Measurements from ENCODE around the gene MESP2.

Gene MESP2

GRCh38 chr15:89799011-89799911, 23.1 kb downstream of the MESP2 start:
- Histone ChIP-seq H3K79me2 (ENCODE audit: insufficient read depth, low read length) (no peaks in the 10 kb centered on the region), H3K27me3 (ENCODE audit: insufficient read depth, low read length) (peaks cover 5% of the 10 kb centered on the region; the same call in 1 of the 2 replicates), H3K9ac (ENCODE audit: low read length) (no peak overlapping the region), H3K4me3 (ENCODE audit: low read depth, low read length, poor library complexity, severe bottlenecking) (no peak overlapping the region), H3K36me3 (ENCODE audit: insufficient read depth, low read length) (no peaks in the 10 kb centered on the region), H3K4me1 (ENCODE audit: insufficient read depth, low read length, severe bottlenecking) (no peaks in the 10 kb centered on the region), H3K9me3 (ENCODE audit: low read length) (no peaks in the 10 kb centered on the region), H3K9me2 (ENCODE audit: low read depth, low read length) (no peaks in the 10 kb centered on the region), H2AFZ (ENCODE audit: low read length) (no peak overlapping the region), H4K20me1 (ENCODE audit: insufficient read depth, low read length) (no peaks in the 10 kb centered on the region), H3F3A (ENCODE audit: insufficient read depth, low read length) (no peaks in the 10 kb centered on the region), H3K4me2 (ENCODE audit: low read length) (no peak overlapping the region), H3K27ac (ENCODE audit: low read depth, low read length, poor library complexity, severe bottlenecking) (no peak overlapping the region)
- TF ChIP-seq CTCF (IDR thresholded peaks at IDR 0.05; ENCODE audit: low read length) (no peak), EZH2 (IDR thresholded peaks at IDR 0.05; ENCODE audit: borderline replicate concordance, low read length) (no peak)

DNA sequence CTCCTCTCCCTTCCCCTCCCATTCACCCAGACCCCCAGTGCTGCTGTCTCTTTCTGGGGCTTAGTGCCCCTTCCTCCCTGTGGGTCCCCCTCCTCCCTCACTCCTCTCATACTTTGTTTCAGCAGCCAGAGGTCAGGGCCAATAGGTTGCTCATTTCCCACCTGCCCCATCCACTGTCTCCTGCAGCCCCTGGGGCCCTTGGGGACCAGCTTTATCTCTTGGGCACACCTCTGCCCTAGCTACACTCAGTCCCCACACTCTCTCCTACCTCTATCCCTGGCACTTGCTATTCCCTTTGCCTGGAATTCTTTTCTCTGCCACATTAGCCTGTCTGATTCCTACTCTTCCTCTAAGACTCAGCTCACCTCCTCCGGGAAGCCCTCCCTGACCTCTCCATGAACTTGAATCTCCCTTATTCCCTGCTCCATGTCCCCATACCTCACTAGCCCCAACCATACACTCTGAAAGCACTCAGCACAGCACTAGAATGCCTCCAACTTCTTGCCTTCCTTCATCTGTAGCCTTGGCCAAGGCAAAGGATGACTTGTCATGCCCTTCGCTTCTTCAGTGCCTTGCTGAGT, 23.9 kb downstream of the MESP2 start:
- Histone ChIP-seq H3K4me1 (ENCODE audit: insufficient read depth, low read length, severe bottlenecking) (no peaks in the 10 kb centered on the region), H3K27me3 (ENCODE audit: insufficient read depth, low read length) (peaks cover 5% of the 10 kb centered on the region; the same call in 1 of the 2 replicates), H3K9ac (ENCODE audit: low read length) (no peak overlapping the region), H3K36me3 (ENCODE audit: insufficient read depth, low read length) (no peaks in the 10 kb centered on the region), H3K4me3 (ENCODE audit: low read depth, low read length, poor library complexity, severe bottlenecking) (no peak overlapping the region), H4K20me1 (ENCODE audit: insufficient read depth, low read length) (no peaks in the 10 kb centered on the region), H3K79me2 (ENCODE audit: insufficient read depth, low read length) (no peaks in the 10 kb centered on the region), H3K9me3 (ENCODE audit: low read length) (no peaks in the 10 kb centered on the region), H2AFZ (ENCODE audit: low read length) (no peak overlapping the region), H3F3A (ENCODE audit: insufficient read depth, low read length) (no peaks in the 10 kb centered on the region), H3K9me2 (ENCODE audit: low read depth, low read length) (no peaks in the 10 kb centered on the region), H3K4me2 (ENCODE audit: low read length) (no peak overlapping the region), H3K27ac (ENCODE audit: low read depth, low read length, poor library complexity, severe bottlenecking) (no peak overlapping the region)
- TF ChIP-seq CTCF (IDR thresholded peaks at IDR 0.05; ENCODE audit: low read length), result no peak
- no peak for TF ChIP-seq EZH2 (IDR thresholded peaks at IDR 0.05; ENCODE audit: borderline replicate concordance, low read length)

- Histone ChIP-seq H3K27ac (ENCODE audit: low read depth, low read length, poor library complexity, severe bottlenecking) (no peak overlapping the region), H3K36me3 (ENCODE audit: insufficient read depth, low read length) (no peaks in the 10 kb centered on the region), H3K4me1 (ENCODE audit: insufficient read depth, low read length, severe bottlenecking) (no peaks in the 10 kb centered on the region), H3K9ac (ENCODE audit: low read length) (no peak overlapping the region), H3K4me3 (ENCODE audit: low read depth, low read length, poor library complexity, severe bottlenecking) (no peak overlapping the region), H3F3A (ENCODE audit: insufficient read depth, low read length) (no peaks in the 10 kb centered on the region), H3K4me2 (ENCODE audit: low read length) (no peak overlapping the region), H3K9me2 (ENCODE audit: low read depth, low read length) (no peaks in the 10 kb centered on the region), H3K9me3 (ENCODE audit: low read length) (no peaks in the 10 kb centered on the region), H4K20me1 (ENCODE audit: insufficient read depth, low read length) (no peaks in the 10 kb centered on the region), H2AFZ (ENCODE audit: low read length) (no peak overlapping the region), H3K79me2 (ENCODE audit: insufficient read depth, low read length) (no peaks in the 10 kb centered on the region), H3K27me3 (ENCODE audit: insufficient read depth, low read length) (peaks cover 5% of the 10 kb centered on the region; the same call in 1 of the 2 replicates)
- no peak for TF ChIP-seq CTCF (IDR thresholded peaks at IDR 0.05; ENCODE audit: low read length)
- TF ChIP-seq EZH2 (IDR thresholded peaks at IDR 0.05; ENCODE audit: borderline replicate concordance, low read length), result no peak
Observed at GRCh38 chr15:89801471-89802195, 25.5 kb downstream of the MESP2 start.

All from OCI-LY1 (cell line).